BJ (cell line): ENCODE results near the gene UBR3. TPM values are rescaled to one million over a fixed set of nuclear protein-coding genes. Genes with fewer than 3 reads are reported as not detected.

ENCODE experiments used
- CTCF ChIA-PET: fragments of 350-600 bp; formaldehyde crosslinking; extraction: SDS; loops from one replicate; lab custom pipeline; 2021; ENCODE audit warnings: antibody characterized with exemption, inconsistent platforms; lab: Yijun Ruan, JAX
- POLR2A ChIA-PET: fragments of 300-600 bp; sonication (Branson Sonifier 250); formaldehyde crosslinking; extraction: SDS; loops from one replicate; lab custom pipeline; 2021; ENCODE audit warnings: antibody characterized with exemption; lab: Charles Lee
- DNase-seq: peaks from one replicate; pipeline ENCODE4 v3.0.0-alpha.2; 2011; ENCODE audit warnings: low read depth
- H3K27me3 ChIP-seq: 2 replicates; pipeline ENCODE4 v1.6.0; 2011; ENCODE audit warnings: low read length; ENCODE audit not compliant: control insufficient read depth, insufficient read depth
- H3K36me3 ChIP-seq: 2 replicates; pipeline ENCODE4 v1.5.1; 2011; ENCODE audit warnings: low read length; ENCODE audit not compliant: control insufficient read depth, insufficient read depth
- H3K4me3 ChIP-seq: 2 replicates; pipeline ENCODE4 v1.5.1; 2011; ENCODE audit warnings: low read depth, mild to moderate bottlenecking, control low read depth, low read length
- polyA plus RNA-seq: library from polyadenylated mRNA; depleted of rRNA; stranded (reverse); fragments of >200 nt; gene quantifications from 2 replicates; pipeline ENCODE4 v1.2.3, GENCODE V29; 2011
- TF ChIP-seq, protein P1 (sequence below): IDR thresholded peaks from 2 replicates; pipeline ENCODE4 v1.5.1; 2011; ENCODE audit warnings: low read depth, mild to moderate bottlenecking, control low read depth, inconsistent platforms, low read length, moderate library complexity; ENCODE audit not compliant: insufficient read depth

The UBR3 gene
- polyA plus RNA-seq, 1 experiment = 7.5 TPM

DNA sequence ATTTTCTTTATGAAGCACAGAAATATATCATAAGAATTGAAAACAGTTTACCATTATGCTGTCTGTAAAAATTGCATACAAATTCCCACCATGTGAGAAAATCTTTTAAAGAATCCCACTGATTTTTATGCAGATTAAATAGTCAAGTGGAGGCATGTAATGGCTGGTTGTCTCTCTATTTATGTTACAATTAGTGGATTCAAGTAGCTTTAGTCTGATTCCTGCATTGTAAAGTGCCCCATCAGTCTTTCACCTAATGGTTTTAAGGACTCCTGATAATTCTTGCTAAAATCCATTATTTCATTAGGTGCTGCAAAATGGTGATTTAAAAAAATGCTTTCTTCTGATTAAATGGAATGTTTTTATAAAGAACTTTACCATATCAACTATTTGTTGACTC lies 202.3 kb downstream of the UBR3 start:
- Histone ChIP-seq H3K4me3 (no peak overlapping the region), H3K27me3 (no peaks in the 10 kb centered on the region), H3K36me3 (no peaks in the 10 kb centered on the region)
- CTCF ChIA-PET = interaction anchor here (1.4 kb wide), 1 partner anchor 9 kb away, joined by 4 read pairs; no protein-coding TSS in a partner anchor
- DNase-seq = no peak
- TF ChIP-seq, protein P1, sequence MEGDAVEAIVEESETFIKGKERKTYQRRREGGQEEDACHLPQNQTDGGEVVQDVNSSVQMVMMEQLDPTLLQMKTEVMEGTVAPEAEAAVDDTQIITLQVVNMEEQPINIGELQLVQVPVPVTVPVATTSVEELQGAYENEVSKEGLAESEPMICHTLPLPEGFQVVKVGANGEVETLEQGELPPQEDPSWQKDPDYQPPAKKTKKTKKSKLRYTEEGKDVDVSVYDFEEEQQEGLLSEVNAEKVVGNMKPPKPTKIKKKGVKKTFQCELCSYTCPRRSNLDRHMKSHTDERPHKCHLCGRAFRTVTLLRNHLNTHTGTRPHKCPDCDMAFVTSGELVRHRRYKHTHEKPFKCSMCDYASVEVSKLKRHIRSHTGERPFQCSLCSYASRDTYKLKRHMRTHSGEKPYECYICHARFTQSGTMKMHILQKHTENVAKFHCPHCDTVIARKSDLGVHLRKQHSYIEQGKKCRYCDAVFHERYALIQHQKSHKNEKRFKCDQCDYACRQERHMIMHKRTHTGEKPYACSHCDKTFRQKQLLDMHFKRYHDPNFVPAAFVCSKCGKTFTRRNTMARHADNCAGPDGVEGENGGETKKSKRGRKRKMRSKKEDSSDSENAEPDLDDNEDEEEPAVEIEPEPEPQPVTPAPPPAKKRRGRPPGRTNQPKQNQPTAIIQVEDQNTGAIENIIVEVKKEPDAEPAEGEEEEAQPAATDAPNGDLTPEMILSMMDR = no peak
- POLR2A ChIA-PET = no interaction called here

DNA sequence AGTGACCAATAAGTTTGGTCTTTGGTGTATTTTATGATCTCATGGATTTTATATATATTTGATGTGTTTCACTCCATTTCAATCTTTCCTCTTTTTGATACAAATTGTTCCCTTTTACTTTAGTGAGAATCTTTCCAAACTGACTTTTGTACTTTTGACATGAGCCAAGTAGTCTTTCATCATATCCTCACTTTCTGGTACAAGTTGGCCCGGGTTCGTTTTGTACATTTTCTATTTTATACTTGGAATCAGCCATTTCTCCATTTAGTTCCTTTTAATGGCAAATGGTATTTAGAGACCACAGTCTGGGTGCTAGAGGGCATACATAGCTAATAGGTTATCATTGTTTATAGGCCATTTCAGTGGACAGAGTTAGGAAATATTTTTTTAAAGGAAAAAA lies 202.8 kb downstream of the UBR3 start:
- POLR2A ChIA-PET = no interaction called here
- CTCF ChIA-PET = interaction anchor here (1.4 kb wide), 1 partner anchor 9 kb away, joined by 4 read pairs; no protein-coding TSS in a partner anchor
- no peak overlapping the region for H3K4me3 ChIP-seq
- TF ChIP-seq, protein P1 = no peak
- H3K27me3 ChIP-seq = no peaks in the 10 kb centered on the region
- DNase-seq = no peak
- no peaks in the 10 kb centered on the region for H3K36me3 ChIP-seq

DNA sequence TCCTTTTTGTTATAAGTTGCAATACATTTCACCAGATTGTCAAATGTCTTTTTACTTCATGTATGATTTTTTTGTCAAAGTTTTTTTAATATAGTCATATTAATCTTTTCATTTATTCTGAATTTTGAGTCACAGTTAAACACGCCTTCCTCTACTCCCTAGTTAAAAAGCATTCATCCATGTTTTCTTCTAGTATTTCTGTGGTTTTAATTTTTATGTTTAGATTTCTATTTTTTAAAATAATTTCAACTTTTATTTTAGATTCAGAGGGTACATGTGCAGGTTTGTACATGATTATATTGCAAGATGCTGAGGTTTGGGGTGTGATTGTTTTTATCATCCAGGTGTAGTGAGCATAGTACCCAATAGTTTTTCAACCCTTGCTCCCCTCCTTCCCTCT lies 204.0 kb downstream of the UBR3 start:
- ChIA-PET CTCF (no interaction called here), POLR2A (no interaction called here)
- Histone ChIP-seq H3K27me3 (no peaks in the 10 kb centered on the region), H3K36me3 (no peaks in the 10 kb centered on the region), H3K4me3 (no peak overlapping the region)
- TF ChIP-seq, protein P1 = no peak
- no peak for DNase-seq

DNA sequence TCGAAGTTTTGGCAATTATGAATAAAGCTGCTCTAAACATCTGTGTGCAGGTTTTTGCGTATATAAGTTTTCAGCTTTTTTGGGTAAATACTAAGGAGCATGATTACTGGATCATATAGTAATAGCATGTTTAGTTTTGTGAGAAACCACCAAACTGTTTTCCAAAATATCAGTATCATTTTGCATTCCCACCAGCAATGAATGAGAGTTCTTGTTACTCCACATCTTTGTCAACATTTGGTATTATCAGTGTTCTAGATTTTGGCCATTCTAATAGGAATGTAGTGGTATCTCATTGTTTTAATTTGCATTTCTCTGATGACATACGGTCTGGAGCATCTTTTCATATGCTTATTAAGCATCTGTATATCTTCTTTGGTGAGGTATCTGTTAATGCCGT lies 207.3 kb downstream of the UBR3 start:
- ChIA-PET CTCF (no interaction called here), POLR2A (no interaction called here)
- no peaks in the 10 kb centered on the region for H3K36me3 ChIP-seq
- no peak overlapping the region for H3K4me3 ChIP-seq
- TF ChIP-seq, protein P1 = no peak
- no peaks in the 10 kb centered on the region for H3K27me3 ChIP-seq
- no peak for DNase-seq

DNA sequence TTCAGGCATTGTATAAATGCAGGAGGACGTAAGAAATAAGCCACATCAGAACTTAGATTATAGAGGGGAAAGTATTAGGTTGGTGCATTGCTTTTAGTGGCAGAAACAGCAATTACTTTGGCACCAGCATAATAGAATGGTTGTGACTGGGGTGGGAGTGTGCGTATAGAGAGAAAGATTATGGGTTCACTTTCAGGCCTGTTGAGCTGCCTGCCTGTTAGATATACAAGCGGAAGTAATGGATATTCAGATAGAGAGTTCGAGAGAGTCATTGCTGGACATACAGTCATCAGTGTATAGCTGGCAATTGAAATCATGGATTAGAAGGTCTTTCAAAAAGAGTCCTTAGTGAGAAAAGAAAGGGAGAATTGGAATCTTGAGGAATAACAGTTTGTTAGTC lies 211.5 kb downstream of the UBR3 start:
- H3K36me3 ChIP-seq = no peaks in the 10 kb centered on the region
- H3K4me3 ChIP-seq = no peak overlapping the region
- POLR2A ChIA-PET = interaction anchor here (0.6 kb wide), 1 partner anchor 735 kb away, joined by 5 read pairs; no protein-coding TSS in a partner anchor
- H3K27me3 ChIP-seq = no peaks in the 10 kb centered on the region
- CTCF ChIA-PET = interaction anchor here (0.8 to 1.3 kb wide), 2 partner anchors 8 to 9 kb away, joined by 4 read pairs; no protein-coding TSS in a partner anchor
- DNase-seq = no peak
- TF ChIP-seq, protein P1 = no peak
